NCI-H748 (cell line): Measurements from ENCODE around the gene KAT8.

Experiments
- DNase-seq: peaks from one replicate; lab custom pipeline; 2025; ENCODE audit not compliant: unreplicated experiment; lab: John Stamatoyannopoulos, UW

The KAT8 gene

GRCh38 chr16:31106509-31107464, 10.7 kb upstream of the KAT8 start:
- DNase-seq, result no peak

DNA sequence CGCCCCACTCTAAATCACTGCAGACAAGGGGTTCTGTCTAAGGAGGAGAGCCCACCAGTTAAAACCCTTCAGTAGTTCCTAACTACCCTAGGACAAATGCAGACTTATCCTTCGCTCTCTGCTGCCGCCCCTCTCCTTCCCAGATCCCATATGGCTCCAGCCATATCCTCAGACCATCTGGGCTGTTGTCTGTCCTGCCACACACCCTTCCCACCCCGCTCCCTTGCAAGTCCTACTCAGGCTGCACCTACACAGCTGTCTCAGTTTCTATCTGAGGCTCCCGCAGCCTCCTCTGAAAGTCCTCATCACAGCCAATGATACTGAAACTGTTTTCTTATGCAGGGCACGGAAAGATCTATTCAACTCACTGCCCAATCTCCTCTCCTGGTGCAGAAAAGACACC, 10.0 kb upstream of the KAT8 start:
- DNase-seq, result no peak

GRCh38 chr16:31108035-31108793, 9.2 kb upstream of the KAT8 start, which contains the start of gene BCKDK:
BCKDK (plus strand) TSS chr16:31108386; CDS start chr16:31109224, 838 bp downstream.
- peak; percentile 72 for DNase-seq

DNA sequence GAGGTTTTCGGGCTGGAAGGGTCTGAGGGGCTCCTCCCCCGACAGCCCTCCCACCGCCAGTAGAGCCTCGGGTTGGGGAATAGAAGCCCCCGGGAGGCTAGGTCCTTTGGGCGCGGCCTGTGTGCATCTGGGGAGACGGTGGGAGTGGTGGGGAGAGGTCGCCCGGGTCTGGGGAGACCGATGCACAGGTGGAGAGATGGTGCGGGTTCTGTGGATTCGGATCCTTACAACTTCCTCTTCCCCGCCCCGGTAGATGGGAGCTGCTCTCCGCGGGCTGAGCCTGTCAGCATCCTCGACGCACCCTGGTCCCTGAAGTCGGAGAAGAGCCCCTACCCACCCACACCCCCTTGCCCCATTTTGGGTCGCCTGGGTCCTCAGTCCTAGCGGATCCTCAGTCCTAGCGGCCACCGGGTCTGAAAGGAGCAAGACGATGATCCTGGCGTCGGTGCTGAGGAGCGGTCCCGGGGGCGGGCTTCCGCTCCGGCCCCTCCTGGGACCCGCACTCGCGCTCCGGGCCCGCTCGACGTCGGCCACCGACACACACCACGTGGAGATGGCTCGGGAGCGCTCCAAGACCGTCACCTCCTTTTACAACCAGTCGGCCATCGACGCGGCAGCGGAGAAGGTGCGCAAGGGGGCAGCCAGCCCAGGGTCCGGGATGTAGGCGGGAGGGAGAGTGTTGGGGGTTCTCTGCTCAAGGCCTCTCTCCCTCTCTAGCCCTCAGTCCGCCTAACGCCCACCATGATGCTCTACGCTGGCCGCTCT, 8.5 kb upstream of the KAT8 start:
- no peak for DNase-seq

GRCh38 chr16:31109622-31110021, 7.8 kb upstream of the KAT8 start:
- DNase-seq, result no peak

GRCh38 chr16:31110106-31111034, 7.1 kb upstream of the KAT8 start:
- DNase-seq, result no peak

- DNase-seq, result no peak
Observed at GRCh38 chr16:31111881-31112466, 5.5 kb upstream of the KAT8 start.

GRCh38 chr16:31112711-31113110, 4.8 kb upstream of the KAT8 start:
- DNase-seq, result no peak

- DNase-seq, result no peak
Observed at GRCh38 chr16:31113121-31114120, 4.0 kb upstream of the KAT8 start.

- DNase-seq, result no peak
Observed at GRCh38 chr16:31114468-31114867, 3.0 kb upstream of the KAT8 start.

DNA sequence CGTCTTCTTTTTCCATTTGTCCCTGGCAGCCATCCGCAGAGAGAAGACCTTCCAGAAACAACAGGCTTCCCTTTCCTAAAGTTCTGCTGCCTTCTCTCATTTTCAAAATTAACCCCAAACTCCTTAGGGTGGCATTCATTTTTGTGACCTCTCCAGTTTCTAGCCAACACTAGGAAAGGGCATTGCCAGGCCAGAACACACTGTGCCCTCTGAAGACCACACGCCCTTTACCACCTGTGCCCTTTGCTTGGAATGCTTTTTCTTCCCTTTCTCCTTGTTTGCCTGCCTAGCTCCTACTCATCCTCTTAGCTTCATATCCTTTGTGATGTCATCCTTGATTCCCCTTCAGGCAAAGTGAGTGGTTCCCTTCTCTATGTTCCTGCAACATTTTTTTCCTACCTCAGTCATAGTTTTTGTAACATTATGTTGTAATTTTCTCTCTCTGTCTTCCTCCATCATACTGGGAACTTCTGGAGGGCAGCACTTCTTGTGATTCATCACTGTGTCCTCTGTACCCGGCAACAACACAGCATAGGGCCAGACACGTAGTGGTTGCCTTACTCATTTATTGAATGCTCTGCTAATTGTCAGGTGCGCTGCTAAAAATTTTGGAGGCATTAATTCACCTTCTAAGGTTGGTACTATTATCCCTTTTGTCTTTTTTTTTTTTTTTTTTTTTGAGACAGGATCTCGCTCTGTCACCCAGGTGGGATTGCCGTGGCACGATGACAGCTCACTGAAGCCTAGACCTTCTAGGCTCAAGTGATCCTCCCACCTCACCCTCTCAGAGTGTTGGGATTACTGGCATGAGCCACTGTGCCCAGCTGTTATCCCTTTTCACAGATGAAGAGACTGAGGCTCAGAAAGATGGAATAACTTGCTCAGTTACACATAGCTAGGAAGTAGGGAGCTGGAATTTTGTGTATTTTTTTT, 1.0 kb downstream of the KAT8 start:
- no peak for DNase-seq

GRCh38 chr16:31120129-31120528, 2.7 kb downstream of the KAT8 start:
- DNase-seq, result no peak

- no peak for DNase-seq
Observed at GRCh38 chr16:31125844-31126243, 8.4 kb downstream of the KAT8 start.

- no peak for DNase-seq
Observed at GRCh38 chr16:31127182-31127581, 9.7 kb downstream of the KAT8 start.

GRCh38 chr16:31128711-31129567, 11.5 kb downstream of the KAT8 start:
- DNase-seq, result no peak

DNA sequence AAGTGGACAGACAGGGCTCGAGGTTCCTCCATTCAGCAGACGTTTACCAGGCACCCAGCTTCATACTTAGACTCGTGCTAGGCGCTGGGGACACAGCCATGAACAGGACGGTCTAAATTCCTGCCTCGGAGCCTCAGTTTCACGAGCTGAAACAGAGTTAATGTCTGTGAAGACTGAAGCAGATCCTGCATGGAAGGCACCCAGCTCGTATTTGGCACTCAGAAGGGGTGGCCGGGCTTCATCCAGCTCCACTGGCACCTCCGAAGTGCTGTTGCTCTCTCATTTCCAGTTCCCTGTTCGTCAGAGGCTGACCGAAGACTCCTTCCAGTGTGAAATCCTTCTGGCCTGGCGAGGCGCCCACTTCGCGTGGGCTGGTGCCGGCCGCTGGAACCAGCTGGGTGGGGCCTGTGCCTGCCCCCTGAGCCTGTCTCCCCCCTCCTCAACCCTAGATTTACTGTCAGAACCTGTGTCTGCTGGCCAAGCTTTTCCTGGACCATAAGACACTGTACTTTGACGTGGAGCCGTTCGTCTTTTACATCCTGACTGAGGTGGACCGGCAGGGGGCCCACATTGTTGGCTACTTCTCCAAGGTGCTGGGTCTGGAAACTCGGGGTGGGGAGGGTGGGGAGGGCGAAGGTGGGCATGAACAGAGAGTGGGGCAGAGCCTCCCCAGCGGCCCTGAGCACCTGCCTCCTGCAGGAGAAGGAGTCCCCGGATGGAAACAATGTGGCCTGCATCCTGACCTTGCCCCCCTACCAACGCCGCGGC, 12.3 kb downstream of the KAT8 start:
- DNase-seq, result no peak
